HTR-8/SVneo (cell line): ENCODE measurements around the gene ADAM20.
"Not testable (repeated sequence)": the region's sequence is repeated elsewhere in the genome, so short reads cannot be mapped to it uniquely, and the experiment has no call there.

ENCODE experiments used
- DNase-seq: peaks from one replicate; pipeline ENCODE4 v3.0.0; 2011; ENCODE audit warnings: low spot score, mixed read lengths; ENCODE audit not compliant: insufficient read length
- FAIRE-seq: peaks from 2 replicates; lab custom pipeline; 2011; peaks lifted over from hg19 to GRCh38; lab: Jason Lieb, UNC

ADAM20 gene

DNA sequence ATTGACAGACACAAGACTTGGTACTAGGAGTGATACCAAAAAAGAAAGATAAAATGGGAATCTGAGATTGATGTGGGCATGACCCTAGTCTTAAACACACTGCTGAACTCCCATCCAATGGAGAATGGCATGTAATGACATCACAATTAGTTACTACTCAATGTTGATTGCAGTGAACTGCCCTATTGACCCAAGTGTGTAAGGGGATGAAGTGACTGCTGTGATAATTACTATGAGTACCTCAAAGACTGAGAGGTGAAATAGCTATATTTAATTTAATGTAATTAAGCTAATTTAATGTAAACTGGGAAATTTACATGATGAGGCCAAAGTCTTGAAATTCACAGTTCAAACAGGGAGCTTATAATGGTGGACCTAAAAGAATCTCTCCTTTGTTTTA is at the start of gene ADAM20:
TSS of gene ADAM20 (minus strand) at position 101 of the 400 bp plus-strand sequence. CDS start 10,247 bp downstream, outside the sequence.
- FAIRE-seq, result peak; percentile 54
- DNase-seq, result no peak

DNA sequence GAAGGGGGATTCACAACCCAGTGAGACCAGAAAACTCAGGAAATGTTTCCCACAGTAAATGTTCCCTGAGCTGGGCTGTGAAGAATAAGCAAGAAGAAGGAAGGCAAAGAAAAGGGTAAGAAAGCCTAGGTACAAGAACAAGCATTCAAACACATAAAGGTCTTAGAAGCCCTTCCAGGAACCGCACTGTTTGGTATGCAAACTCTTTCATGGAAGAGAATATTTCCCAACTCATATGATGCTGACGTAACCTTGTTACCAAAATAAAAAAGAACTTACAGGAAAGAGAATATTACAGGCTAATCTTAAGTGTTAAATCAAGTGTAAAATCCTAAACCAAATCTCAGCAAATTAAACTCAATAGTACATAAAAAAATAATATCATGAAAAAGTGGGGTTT is 42.1 kb upstream of the ADAM20 start:
- DNase-seq (no peak), FAIRE-seq (no peak)

DNA sequence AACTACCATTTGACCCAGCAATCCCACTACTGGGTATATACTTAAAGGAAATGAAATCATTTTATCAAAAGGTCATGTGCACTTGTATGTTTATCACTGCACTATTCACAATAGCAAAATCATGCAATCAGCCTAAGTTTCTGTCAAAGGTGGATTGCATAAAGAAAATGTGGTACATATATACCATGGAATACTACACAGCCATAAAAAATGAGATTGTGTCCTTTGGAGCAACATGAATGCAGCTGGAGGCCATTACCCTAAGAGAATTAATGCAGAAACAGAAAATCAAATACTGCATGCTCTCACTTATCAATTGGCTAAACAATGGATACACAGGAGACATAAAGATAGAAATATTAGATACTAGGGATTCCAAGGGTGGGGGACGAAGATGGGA is 38.2 kb upstream of the ADAM20 start:
- FAIRE-seq, result peak; percentile 80

DNA sequence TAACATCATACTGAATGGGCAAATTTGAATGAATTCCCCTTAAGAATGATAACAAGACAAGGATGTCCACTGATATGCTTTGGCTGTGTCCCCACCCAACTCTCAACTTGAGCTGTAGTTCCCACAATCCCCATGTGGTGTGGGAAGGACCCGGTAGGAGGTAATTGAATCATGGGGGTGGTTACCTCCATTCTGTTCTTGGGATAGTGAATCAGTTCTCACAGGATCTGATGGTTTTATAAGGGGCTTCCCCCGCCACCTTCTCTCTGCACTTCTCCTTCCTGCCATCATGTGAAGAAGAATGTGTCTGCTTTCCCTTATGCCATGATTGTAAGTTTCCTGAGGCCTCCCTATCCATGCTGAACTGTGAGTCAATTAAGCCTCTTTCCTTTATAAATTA is 36.3 kb upstream of the ADAM20 start:
- FAIRE-seq (peak; percentile 93), DNase-seq (no peak)

More for the DNA sequence above, 38.2 kb upstream of the ADAM20 start:
- no peak for DNase-seq

DNA sequence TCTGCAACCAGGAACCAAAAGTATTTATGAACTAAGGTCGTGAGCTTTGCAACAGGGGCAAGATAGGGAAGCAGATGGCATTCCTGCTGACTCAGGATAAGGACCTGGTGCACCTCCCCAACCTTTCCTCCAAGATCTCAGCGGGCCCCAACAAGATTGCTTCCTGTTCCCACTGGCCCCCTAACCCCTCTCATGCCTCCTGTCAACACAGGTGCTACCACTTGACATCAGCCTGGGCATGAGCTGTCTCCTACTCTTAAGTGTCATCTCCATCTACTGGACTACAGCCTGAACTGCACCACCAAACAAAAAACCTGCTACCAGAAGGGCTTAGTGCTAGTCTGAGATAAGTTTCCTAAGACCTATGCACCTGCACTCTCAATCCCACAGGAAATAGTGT is 33.0 kb upstream of the ADAM20 start:
- FAIRE-seq (peak; percentile 96), DNase-seq (peak; percentile 48)

DNA sequence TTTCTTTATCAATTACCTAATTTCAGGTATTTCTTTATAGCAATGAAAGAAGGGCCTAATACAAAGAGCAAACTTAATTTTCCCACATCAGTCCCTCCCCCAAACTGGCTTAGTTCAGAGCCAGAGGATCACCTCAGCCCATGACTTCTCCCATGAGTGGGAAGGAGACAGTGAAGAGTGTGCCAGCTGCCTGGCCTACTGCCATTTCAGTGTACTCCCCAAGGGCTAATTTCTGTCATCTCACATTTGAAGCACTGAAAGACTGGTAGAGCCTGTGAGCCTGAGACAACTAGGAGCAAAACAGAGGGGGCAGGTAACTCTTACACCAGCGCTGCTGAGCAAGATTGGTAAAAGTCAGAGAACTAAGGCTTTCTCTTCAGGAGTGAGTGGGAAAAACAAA is 29.1 kb upstream of the ADAM20 start:
- DNase-seq (no peak), FAIRE-seq (no peak)

DNA sequence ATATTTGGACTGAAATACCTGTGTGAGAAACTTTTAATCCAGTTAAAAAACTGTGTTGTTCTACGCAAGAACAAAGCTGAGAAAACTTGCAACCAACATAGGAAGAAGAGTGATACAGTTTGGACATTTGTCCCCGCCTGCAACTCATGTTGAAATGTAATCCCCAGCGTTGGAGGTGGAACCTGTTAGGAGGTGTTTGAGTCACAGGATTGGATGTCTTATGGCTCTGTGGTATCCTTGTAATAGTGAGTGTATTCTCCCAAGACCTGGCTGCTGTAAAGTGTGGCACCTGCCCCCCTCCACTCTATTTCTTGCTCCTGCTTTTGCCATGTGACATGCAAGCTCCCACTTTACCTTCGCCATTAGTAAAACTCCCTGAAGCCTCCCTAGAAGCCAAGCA is 28.6 kb upstream of the ADAM20 start:
- FAIRE-seq (no peak), DNase-seq (no peak)

DNA sequence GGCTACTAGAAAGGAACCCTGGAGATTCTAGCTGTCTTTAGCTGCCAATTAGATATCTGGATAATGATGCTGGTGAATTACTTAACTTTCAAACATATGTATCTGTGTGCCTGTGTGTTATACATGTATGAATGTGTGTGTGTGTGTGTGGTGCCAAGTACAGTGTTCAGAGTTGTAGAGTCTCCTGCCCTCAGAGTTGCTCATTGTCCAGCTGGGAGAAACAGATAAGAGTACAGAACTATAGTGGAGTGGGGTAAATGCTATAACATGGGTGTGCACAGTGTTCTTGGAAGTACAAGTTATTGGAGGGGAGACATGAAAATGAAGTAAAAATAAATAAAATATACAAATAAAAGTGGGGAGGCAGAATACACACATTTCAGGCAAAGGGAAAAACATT is 23.6 kb upstream of the ADAM20 start:
- FAIRE-seq (peak; percentile 86), DNase-seq (no peak)

DNA sequence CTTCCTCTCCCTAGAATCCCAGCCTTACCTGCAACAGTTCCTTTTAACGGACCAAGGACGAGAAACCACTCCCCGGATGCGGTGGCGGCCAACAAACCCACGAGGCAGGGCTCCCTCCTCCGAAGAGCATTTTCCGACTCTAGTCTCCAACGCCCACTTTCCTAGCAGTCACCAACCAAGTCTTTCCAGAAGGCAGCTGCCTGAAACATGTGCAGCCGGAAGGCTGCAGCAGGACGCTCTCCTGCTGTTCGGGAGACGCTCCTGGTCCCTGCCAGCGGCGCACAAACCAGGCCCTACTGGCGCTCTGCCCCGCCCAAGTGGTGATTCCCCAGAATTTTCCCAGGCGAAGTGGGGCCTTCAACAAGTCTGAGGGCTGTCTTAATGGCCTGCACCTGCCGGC is 21.1 kb upstream of the ADAM20 start:
- no peak for DNase-seq
- peak; percentile 58 for FAIRE-seq

DNA sequence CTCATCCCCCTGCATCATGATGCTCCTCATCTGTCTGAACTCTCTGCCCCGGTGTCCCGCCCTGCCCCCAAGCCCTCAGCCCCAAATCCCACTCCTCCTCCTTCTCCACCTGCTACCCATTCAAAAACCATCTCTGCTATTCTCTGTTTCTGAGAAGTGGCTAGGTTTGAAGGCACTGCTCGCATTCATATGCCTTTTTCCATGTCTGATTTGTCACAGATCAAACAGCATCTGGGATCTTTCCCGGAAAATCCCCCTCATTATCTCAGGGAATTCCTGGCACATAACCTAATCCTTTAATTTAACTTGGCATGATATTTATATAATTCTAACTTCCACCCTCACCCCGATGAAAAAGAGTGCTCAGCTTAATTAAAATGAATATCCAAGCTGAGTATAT is 3.3 kb upstream of the ADAM20 start:
- FAIRE-seq, result no peak
- DNase-seq, result no peak

DNA sequence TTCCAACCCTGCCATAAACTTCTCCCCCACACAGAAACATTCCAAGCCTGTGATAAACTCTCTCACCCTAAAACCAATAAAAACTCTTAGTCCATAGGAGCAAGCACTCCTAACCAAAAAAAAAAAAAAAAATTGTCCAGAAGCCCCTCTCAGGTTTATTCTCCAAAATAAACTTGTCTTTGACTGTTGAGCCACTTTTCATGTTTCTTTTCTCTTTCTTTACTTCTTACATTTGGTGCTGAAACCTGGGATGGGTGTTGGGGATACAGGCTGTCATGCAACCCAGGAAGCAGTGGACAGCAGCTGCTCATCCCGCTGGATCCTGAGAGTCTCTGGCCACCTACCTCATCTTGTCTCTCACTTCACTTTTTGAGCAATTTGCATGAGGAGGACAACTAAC is 2.0 kb upstream of the ADAM20 start:
- no peak for FAIRE-seq
- no peak for DNase-seq

DNA sequence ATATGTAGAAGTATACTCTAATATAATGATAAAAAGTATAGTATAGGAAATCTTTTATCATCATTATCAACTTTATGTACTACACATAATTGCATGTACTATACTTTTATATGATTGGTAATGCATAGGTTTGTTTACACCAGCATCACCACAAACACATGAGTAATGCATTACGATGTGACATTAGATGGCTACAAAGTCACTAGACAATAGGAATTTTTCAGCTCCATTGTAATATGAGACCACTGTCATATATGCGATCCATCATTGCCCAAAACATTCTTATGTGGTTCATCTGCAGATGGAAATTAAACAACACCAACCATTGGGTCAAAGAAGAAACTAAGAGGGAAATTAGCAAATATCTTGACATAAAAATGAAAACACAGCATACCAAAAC is 4.4 kb downstream of the ADAM20 start:
- peak; percentile 58 for FAIRE-seq
- no peak for DNase-seq

DNA sequence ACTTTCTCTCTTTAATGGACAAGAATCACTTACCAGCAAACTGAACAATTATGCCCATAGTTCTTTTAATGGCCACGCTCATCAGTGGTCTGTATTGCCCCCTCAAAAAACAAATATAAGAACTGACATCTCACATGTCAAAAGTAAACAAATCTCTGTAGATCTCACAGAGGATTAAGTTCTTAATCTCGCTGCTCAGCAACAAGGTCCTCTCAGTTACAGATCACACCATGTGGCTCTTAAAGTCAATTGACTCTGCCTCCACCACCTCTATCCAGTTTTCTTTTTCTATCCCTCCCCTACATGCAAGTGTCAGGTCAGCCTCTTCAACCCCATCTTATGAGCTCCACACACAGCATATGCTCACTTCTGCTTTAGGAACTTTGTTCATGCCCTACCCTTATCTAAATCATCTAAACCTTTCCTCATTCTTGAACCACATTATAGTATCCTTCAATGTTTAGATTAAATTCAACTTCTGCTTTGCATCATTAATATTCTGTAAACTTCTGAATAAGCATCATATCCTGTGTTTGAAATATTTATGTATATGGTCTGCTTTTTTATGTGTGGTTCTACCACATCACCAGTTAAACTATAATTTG is 7.2 kb downstream of the ADAM20 start:
- no peak for FAIRE-seq
- no peak for DNase-seq

DNA sequence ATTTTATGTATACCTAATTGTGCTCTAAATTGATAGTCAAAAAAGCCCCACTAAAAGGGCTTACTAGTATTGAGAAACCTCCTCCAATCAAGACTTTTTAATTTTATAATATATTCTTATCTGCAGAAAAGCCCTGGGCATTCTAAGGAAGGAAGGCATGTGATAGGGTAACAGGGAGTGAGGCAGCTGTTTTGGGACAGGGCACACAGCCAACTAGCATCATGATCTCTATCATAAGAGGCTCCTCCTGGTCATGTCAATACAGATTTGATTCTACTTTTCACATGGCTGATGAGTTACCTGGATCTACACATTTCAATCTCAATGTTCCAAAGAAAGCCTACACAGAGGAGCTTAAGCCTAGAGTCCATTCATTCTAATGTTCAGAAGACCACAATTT is 9.1 kb downstream of the ADAM20 start:
- DNase-seq (no peak), FAIRE-seq (peak; percentile 44)

DNA sequence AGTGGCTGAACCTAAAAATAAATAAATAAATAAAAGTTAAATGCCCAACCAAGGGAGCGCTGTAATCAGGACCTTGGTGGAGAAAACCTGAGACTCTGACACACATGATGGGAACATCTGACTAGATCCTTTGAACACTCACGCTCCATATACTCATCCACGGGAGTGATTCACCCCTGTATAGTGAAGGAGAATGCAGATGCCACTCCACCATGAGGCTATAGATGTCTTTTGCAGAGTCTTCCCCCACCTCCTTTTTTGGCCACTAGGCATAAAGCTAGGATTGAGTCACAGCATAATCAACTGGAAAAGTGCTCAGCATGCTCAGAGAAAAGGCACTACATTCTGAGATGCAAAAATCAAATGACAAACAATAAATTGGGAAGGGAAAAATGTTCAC is 19.0 kb downstream of the ADAM20 start:
- FAIRE-seq (no peak), DNase-seq (no peak)

DNA sequence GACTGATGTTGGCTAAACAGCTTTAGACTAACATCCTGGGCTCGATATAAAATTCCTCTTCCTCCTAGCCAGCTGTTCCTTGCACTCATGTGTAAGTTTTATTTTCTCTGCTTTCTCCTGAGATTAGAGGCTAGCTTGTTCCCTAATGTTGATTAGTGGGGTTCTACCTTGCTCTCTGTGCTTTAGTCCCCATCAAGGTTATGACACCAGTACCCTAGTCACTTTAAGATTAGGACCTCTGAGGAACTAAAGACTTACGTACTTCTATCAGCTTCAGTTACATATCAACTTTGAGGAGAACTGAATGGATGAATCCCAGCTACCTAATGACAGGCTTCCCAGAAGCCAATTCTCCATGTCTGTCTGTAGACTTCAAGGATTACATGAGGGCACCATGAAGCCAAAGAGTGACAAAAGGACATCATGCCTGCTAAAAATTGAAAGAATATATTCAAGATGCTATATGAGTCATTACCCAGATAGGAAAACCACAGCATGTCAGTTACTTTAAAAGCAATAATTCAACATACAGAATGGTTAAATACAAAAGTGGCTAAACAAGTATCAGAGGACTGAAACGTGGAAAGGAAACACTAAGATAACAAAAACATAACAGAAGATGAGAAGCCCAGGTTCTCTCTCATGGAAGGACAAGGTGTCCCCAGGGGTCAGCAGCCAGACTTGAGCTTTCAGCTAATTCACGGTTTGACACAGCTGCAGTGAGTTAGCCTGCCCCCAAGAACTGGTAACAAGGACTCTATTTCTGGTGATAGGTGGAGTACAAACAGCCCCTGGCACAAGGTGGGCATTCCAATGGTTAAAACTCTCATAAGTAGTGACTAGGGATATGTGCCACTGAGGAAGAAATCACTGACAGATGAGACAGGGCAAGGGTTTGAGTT is 20.4 kb downstream of the ADAM20 start:
- DNase-seq (no peak), FAIRE-seq (peak; percentile 92)

DNA sequence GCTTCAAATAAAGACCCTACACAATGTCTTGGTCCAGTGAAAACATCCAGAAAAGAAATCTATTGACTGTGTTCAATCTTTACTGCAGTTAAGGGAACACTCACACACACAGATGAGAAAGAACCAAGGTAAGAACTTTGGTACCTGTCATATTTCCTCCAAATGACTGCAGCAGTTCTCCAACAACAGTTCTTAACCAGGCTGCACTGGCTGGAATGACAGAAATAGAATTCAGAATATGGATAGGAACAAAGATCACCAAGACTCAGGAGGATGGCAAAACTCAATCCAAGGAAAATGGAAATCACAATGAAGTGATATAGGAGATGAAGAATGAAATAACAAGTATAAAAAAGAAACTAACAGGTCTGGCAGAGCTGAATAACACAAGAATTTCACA is 36.6 kb downstream of the ADAM20 start:
- DNase-seq, result no peak
- peak; percentile 20 for FAIRE-seq

DNA sequence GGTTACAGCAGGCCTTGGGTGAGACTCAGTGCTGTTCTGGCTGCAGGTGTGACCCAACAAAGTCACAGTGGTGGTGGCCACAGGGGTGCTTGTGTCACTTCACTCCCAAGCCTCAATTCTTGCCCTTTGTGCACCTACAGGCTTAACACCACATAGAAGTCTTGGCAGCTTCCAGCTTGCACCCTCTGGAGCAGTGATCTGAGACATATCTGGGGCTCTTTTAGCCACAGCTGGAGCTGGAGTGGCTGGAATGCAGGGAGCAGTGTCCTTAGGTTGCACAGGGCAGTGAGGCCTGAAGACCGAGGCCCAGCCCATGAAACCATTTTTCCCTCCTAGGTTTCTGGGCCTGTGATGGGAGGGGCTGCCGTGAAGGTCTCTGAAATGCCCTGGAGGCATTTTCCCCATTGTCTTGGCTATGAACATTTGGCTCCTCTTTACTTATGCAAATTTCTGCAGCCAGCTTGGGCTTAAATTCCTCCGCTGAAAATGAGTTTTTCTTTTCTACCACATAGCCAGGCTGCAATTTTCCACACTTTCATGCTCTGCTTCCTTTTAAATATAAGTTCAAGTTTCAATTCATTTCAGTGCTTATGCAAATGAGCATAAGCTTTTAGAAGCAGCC is 45.1 kb downstream of the ADAM20 start:
- no peak for DNase-seq
- FAIRE-seq, result no peak

DNA sequence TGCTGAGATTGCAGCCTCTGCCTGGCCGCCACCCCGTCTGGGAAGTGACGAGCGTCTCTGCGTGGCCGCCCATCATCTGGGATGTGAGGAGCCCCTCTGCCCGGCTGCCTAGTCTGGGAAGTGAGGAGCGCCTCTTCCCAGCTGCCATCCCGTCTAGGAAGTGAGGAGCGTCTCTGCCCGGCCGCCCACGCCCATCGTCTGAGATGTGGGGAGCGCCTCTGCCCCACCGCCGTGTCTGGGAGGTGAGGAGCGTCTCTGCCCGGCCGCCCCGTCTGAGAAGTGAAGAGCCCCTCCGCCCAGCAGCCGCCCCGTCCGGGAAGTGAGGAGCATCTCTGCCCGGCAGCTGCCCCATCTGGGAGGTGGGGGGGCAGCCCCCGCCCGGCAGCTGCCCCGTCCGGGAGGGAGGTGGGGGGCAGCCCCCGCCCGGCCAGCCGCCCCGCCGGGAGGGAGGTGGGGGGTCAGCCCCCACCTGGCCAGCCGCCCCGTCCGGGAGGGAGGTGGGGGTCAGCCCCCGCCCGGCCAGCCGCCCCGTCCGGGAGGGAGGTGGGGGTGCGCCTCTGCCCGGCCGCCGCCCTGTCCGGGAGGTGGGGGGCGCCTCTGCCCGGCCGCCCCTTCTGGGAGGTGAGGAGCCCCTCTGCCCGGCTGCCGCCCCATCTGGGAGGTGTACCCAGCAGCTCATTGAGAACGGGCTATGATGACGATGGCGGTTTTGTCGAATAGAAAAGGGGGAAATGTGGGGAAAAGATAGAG is 57.3 kb downstream of the ADAM20 start:
- FAIRE-seq, DNase-seq: not testable (repeated sequence)

DNA sequence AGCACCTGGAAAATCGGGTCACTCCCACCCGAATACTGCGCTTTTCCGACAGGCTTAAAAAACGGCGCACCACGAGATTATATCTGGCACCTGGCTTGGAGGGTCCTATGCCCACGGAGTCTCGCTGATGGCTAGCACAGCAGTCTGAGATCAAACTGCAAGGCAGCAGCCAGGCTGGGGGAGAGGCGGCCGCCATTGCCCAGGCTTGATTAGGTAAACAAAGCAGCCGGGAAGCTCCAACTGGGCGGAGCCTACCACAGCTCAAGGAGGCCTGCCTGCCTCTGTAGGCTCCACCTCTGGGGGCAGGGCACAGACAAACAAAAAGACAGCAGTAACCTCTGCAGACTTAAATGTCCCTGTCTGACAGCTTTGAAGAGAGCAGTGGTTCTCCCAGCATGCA is 59.3 kb downstream of the ADAM20 start:
- not testable (repeated sequence) for DNase-seq, FAIRE-seq
